ENCODE results near the gene CNTNAP2.

The CNTNAP2 gene

DNA sequence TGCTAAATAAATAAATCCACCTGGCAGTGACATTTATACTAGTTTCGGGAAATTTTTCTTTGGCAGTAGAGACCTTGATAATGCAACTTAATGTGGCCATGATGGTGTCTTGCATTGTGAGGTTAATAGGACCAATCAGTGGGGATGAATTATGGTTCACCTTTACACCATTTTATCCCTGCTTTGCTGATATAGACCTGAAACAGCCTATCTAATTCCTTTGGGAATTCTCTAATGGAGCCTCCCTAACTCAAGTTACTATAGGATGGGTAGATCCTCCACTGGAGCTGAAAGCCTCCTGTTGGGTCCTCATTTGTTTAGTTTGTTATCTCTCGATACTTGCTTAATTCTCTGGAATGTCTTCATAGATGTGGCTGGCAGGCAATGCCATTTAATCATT is 276.7 kb downstream of the CNTNAP2 start:
- TF ChIP-seq, protein P1, sequence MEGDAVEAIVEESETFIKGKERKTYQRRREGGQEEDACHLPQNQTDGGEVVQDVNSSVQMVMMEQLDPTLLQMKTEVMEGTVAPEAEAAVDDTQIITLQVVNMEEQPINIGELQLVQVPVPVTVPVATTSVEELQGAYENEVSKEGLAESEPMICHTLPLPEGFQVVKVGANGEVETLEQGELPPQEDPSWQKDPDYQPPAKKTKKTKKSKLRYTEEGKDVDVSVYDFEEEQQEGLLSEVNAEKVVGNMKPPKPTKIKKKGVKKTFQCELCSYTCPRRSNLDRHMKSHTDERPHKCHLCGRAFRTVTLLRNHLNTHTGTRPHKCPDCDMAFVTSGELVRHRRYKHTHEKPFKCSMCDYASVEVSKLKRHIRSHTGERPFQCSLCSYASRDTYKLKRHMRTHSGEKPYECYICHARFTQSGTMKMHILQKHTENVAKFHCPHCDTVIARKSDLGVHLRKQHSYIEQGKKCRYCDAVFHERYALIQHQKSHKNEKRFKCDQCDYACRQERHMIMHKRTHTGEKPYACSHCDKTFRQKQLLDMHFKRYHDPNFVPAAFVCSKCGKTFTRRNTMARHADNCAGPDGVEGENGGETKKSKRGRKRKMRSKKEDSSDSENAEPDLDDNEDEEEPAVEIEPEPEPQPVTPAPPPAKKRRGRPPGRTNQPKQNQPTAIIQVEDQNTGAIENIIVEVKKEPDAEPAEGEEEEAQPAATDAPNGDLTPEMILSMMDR (IDR thresholded peaks at IDR 0.05; ENCODE audit: control insufficient read depth, extremely low read depth, insufficient read depth): no peak
- DNase-seq (ENCODE audit: low read depth): no peak
- H3K4me3 ChIP-seq (ENCODE audit: low read depth, low read length): no peak overlapping the region

DNA sequence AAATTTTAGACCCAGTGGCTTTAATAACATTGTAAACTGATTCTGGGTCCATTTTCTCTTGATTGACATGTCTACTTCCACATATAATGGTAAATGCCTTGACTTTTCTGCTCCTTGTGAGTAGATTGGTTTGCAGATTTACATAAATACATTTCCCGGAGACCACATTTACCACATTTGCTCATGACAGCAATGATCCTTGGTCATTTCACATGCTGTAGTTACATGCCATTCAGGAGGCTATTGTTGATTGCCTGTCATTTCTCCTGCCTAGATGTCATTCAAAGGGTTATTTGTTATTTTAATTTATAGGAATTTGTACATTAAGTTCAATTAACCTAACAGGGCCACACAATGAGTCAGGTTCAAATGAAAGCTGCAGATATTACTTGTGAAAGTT is 280.5 kb downstream of the CNTNAP2 start:
- no peak overlapping the region for H3K4me3 ChIP-seq (ENCODE audit: low read depth, low read length)
- TF ChIP-seq, protein P1 (IDR thresholded peaks at IDR 0.05; ENCODE audit: control insufficient read depth, extremely low read depth, insufficient read depth): no peak
- DNase-seq (ENCODE audit: low read depth): no peak

DNA sequence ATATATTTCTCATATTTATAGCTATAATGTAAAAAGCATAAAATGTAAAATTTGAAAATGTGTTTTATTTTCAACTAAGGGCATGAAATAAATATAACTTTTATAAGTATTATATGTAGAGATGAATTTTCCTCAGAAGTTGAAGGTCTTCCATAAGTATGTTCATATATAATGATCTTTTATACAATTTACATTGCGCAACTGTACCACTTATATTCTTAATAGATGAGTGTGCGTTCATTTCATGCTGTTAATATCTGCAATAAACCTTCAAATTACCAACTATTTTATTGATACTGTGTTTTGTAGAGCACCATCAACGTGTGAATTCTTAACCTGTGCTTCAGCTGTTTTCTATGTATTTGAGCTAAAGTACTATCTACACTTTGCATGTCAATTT is 285.3 kb downstream of the CNTNAP2 start:
- TF ChIP-seq, protein P1 (IDR thresholded peaks at IDR 0.05; ENCODE audit: control insufficient read depth, extremely low read depth, insufficient read depth): no peak
- no peak overlapping the region for H3K4me3 ChIP-seq (ENCODE audit: low read depth, low read length)
- no peak for DNase-seq (ENCODE audit: low read depth)

DNA sequence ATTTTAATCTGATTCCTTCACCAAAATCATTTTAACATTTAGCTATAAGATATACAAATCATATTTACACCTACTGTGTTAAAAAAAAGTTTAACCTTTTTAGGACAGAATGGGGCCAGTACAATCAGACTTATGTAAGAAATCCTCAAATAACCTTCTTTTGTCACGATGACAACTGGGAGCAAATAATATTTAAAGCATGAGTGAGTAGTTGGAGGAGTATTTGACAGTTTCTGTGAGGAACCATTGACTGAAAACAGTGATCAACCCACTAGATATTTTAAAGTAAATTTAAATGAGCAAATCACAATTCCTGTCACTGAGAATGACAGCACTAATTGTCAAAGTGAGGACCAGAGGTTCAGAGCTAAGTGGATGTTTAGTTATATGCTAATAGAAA is 289.1 kb downstream of the CNTNAP2 start:
- TF ChIP-seq, protein P1 (IDR thresholded peaks at IDR 0.05; ENCODE audit: control insufficient read depth, extremely low read depth, insufficient read depth): no peak
- H3K4me3 ChIP-seq (ENCODE audit: low read depth, low read length): no peak overlapping the region
- DNase-seq (ENCODE audit: low read depth): no peak

DNA sequence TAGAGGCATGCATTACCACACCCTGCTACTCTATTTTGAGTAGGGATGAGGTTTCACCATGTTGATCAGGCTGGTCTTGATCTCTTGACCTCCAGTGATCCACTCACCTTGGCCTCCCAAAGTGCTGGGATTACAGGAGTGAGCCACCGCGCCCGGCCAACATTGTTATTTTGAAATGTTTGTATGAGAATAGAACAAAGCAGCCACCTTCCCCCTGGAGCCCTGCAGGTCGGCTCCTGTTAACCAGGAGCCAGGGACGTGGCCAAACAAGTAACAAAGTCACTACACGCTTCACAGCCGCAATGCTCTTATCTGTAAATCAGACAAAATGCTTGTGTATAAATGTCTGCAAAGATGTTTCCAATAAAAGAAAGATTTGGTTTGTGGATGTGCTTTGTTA is 295.4 kb downstream of the CNTNAP2 start:
- TF ChIP-seq, protein P1 (IDR thresholded peaks at IDR 0.05; ENCODE audit: control insufficient read depth, extremely low read depth, insufficient read depth): no peak
- H3K4me3 ChIP-seq (ENCODE audit: low read depth, low read length): no peak overlapping the region
- no peak for DNase-seq (ENCODE audit: low read depth)

DNA sequence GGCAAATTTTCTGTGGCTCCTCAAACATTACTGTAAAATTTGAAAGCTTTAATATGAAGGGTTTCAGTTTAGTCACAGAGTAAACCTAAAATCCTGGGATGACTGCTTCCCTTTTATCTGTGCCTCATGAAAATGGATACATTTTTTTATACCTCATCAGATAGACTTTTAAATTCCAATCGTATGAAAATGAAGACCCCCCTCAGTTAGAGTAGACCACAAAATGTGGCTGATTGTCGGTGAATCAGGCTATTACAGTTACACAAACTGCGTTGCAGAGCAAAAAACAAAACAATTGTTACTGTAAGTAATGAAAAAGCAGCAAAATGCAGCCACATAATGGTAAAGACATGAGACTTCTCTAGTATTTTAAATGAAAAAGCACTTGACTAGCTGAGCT is 296.2 kb downstream of the CNTNAP2 start:
- no peak overlapping the region for H3K4me3 ChIP-seq (ENCODE audit: low read depth, low read length)
- TF ChIP-seq, protein P1 (IDR thresholded peaks at IDR 0.05; ENCODE audit: control insufficient read depth, extremely low read depth, insufficient read depth): no peak
- DNase-seq (ENCODE audit: low read depth): no peak

DNA sequence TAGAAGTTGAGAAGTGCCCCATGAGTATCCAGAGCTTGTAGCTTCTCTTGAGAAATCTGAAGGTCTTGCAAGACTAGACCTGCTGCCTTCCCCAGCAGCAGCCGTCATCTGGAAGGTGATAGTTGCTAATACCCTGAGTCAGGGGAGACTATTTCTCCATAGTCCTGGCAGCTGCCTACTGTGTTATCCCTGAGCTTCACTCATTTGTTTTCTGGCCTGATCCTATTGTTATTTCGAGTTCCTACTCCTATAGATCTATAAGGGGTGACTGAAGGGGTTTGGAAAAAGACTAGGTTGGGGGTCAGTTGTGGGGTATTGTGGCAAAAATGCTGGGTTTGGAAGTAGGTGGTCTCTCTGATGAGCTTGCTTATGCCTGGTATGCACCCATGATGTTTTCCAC is 297.8 kb downstream of the CNTNAP2 start:
- no peak for DNase-seq (ENCODE audit: low read depth)
- TF ChIP-seq, protein P1 (IDR thresholded peaks at IDR 0.05; ENCODE audit: control insufficient read depth, extremely low read depth, insufficient read depth): no peak
- H3K4me3 ChIP-seq (ENCODE audit: low read depth, low read length): no peak overlapping the region
